B cell (primary cell): ENCODE results near the gene CEMIP2. TPM values are rescaled to one million over a fixed set of nuclear protein-coding genes. Genes with fewer than 3 reads are reported as not detected.

Source experiments
- ATAC-seq: fragments of 200-7000 bp; cut with Tn5 transposase; one replicate; pipeline ENCODE4 v1.10.0; 2021; ENCODE audit warnings: low read depth, mild to moderate bottlenecking, moderate number of reproducible peaks, moderate library complexity
- CTCF ChIA-PET: fragments of 350-600 bp; sonication (Branson Sonifier 250); formaldehyde crosslinking; loops from one replicate; lab custom pipeline; 2021; ENCODE audit warnings: antibody characterized with exemption, inconsistent platforms; lab: Charles Lee
- POLR2A ChIA-PET: fragments of 350-600 bp; sonication (Branson Sonifier 250); formaldehyde crosslinking; loops from one replicate; lab custom pipeline; 2021; ENCODE audit warnings: antibody characterized with exemption; lab: Charles Lee
- DNase-seq: peaks from one replicate; pipeline ENCODE4 v3.0.0; 2013
- H2AFZ ChIP-seq: 2 replicates; pipeline ENCODE4 v1.6.1; 2012; ENCODE audit warnings: mild to moderate bottlenecking, low read depth, low read length; ENCODE audit not compliant: insufficient read depth, poor library complexity, severe bottlenecking
- H3K27ac ChIP-seq, 2 donors: 1 replicate in 1 of 2; 2 replicates in 1 of 2; pipeline ENCODE4 v1.5.1; 2012 to 2013; ENCODE audit warnings: low read length in 2 of 2, mild to moderate bottlenecking in 2 of 2, moderate library complexity in 1 of 2
- H3K27me3 ChIP-seq, 4 experiments: fragments of 200-600 bp in 1 of 4; sonication (generic) in 1 of 4; replicated peaks in 1 of 4; 1 replicate in 2 of 4; 2 replicates in 2 of 4; pipeline versions ENCODE4 v1.6.1 to v1.7.0; 2013 to 2016; ENCODE audit warnings: low read length in 3 of 4, mild to moderate bottlenecking in 2 of 4, mixed read lengths in 1 of 4, moderate library complexity in 1 of 4; ENCODE audit not compliant: insufficient read depth in 4 of 4, control insufficient read depth in 3 of 4; ENCODE audit errors: control extremely low read depth in 1 of 4
- H3K36me3 ChIP-seq, 2 experiments: replicated peaks in 1 of 2; 1 replicate in 1 of 2; 2 replicates in 1 of 2; pipeline versions ENCODE4 v1.6.1 to v1.7.1; 2013; ENCODE audit warnings: low read length in 1 of 2; ENCODE audit not compliant: insufficient read depth in 2 of 2, control insufficient read depth in 1 of 2; ENCODE audit errors: control extremely low read depth in 1 of 2, extremely low read depth in 1 of 2
- H3K4me1 ChIP-seq, 2 donors: fragments of 200-600 bp in 1 of 2; sonication (generic) in 1 of 2; 1 replicate in 1 of 2; 2 replicates in 1 of 2; pipeline versions ENCODE4 v1.5.1 to v1.6.1; 2013 to 2017; ENCODE audit warnings: low read length in 2 of 2; ENCODE audit not compliant: control insufficient read depth in 2 of 2, insufficient read depth in 2 of 2
- H3K4me2 ChIP-seq: replicated peaks from 2 replicates; pipeline ENCODE3; 2012; ENCODE audit warnings: mild to moderate bottlenecking, low read depth, low read length; ENCODE audit not compliant: poor library complexity, severe bottlenecking
- H3K4me3 ChIP-seq, 5 experiments: fragments of 200-600 bp in 1 of 5; sonication (generic) in 1 of 5; 1 replicate in 3 of 5; 2 replicates in 2 of 5; pipeline versions ENCODE4 v1.5.1 to v1.7.0; 2011 to 2016; ENCODE audit warnings: low read length in 4 of 5, mild to moderate bottlenecking in 4 of 5, low read depth in 2 of 5, control low read depth in 1 of 5, moderate library complexity in 1 of 5; ENCODE audit not compliant: insufficient read depth in 1 of 5; ENCODE audit errors: control extremely low read depth in 1 of 5, extremely low read depth in 1 of 5
- H3K79me2 ChIP-seq: fragments of 200-600 bp; sonication (generic); one replicate; pipeline ENCODE4 v1.6.0; 2016; ENCODE audit warnings: low read length; ENCODE audit not compliant: control insufficient read depth, insufficient read depth
- H3K9ac ChIP-seq: fragments of 200-600 bp; sonication (generic); 2 replicates; pipeline ENCODE4 v1.6.1; 2017; ENCODE audit warnings: mild to moderate bottlenecking, low read length, moderate library complexity
- H3K9me3 ChIP-seq, 3 donors: one replicate each; pipeline versions ENCODE4 v1.6.1 to v1.7.1; 2013; ENCODE audit warnings: low read length in 2 of 3; ENCODE audit not compliant: control insufficient read depth in 2 of 3, insufficient read depth in 1 of 3; ENCODE audit errors: control extremely low read depth in 1 of 3
- H4K20me1 ChIP-seq: 2 replicates; pipeline ENCODE4 v1.6.0; 2012; ENCODE audit warnings: mild to moderate bottlenecking, low read length; ENCODE audit not compliant: insufficient read depth, control insufficient read depth, poor library complexity, severe bottlenecking
- H3K27ac Mint-ChIP-seq: one replicate; pipeline ENCODE4 v1.8.0; 2021; ENCODE audit warnings: mixed read lengths
- H3K27me3 Mint-ChIP-seq: one replicate; pipeline ENCODE4 v1.8.0; 2021; ENCODE audit warnings: mixed read lengths
- H3K4me1 Mint-ChIP-seq: one replicate; pipeline ENCODE4 v1.8.0; 2021; ENCODE audit warnings: mixed read lengths
- H3K4me3 Mint-ChIP-seq: one replicate; pipeline ENCODE4 v1.8.0; 2021; ENCODE audit warnings: mixed read lengths
- H3K9me3 Mint-ChIP-seq: one replicate; pipeline ENCODE4 v1.8.0; 2022; ENCODE audit warnings: mixed read lengths; ENCODE audit not compliant: insufficient read depth
- EZH2 ChIP-seq: IDR thresholded peaks from 2 replicates; pipeline ENCODE4 v1.6.1; 2012; ENCODE audit warnings: borderline replicate concordance, low read depth, mild to moderate bottlenecking, moderate library complexity, low read length; ENCODE audit not compliant: insufficient read depth, poor library complexity, severe bottlenecking
- WGBS: methylation state at CpG from one replicate; pipeline ENCODE4 v1.1.5; 2013; ENCODE audit warnings: missing lambda C conversion rate; ENCODE audit not compliant: insufficient coverage; 5-methylcytosine and 5-hydroxymethylcytosine counted together
- intact Hi-C: fragments of 100-400 bp; cut with micrococcal nuclease; formaldehyde crosslinking; loops from one replicate; pipeline ENCODE4 v1.10.0; 2022
- polyA plus RNA-seq: library from polyadenylated mRNA; depleted of rRNA; stranded (reverse); fragments of >200 nt; gene quantifications from 2 replicates; pipeline ENCODE4 v1.2.3, GENCODE V29; 2012
- total RNA-seq, 2 donors: library from RNA; stranded (reverse); fragments of 120-200 nt in 1 of 2; gene quantifications; 1 replicate in 1 of 2; 2 replicates in 1 of 2; pipeline versions ENCODE4 v1.2.3 to v1.2.4, GENCODE V29; 2013 to 2022
- TF ChIP-seq, protein P1 (sequence below): fragments of 200-600 bp; IDR thresholded peaks from one replicate; pipeline ENCODE4 v1.8.0; 2022; ENCODE audit warnings: antibody characterized with exemption, mild to moderate bottlenecking

CEMIP2 gene
- total and polyA plus RNA-seq, 2 donors (not counting 1 experiment from before 2014, with no cell fraction given) = 35.4 to 90.6 TPM

DNA sequence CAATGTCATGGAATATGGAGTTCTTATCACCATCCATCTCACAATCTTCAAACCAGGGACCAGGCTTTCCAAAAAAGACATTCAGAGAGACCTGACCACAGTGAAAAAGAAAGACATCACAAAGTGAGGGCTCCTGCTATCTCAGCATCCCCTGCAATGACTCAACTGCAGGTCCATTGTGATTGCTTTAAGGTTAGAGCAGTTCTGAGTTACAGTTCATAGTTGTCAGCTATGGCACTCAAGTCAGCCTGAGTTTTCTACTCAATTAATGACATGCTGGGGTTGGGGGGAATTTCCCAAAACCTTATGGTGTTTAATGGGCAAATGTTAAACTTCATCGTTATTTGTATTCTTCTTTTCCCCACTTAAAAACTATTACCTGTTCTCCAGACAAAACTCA, 58.9 kb downstream of the CEMIP2 start:
- ATAC-seq (no peak), DNase-seq (no peak)
- H4K20me1 ChIP-seq = no peaks in the 10 kb centered on the region
- H2AFZ ChIP-seq = no peak overlapping the region
- no peaks in the 10 kb centered on the region for H3K27me3 ChIP-seq
- no peak overlapping the region for H3K27ac ChIP-seq
- TF ChIP-seq EZH2 = no peak
- TF ChIP-seq, protein P1, sequence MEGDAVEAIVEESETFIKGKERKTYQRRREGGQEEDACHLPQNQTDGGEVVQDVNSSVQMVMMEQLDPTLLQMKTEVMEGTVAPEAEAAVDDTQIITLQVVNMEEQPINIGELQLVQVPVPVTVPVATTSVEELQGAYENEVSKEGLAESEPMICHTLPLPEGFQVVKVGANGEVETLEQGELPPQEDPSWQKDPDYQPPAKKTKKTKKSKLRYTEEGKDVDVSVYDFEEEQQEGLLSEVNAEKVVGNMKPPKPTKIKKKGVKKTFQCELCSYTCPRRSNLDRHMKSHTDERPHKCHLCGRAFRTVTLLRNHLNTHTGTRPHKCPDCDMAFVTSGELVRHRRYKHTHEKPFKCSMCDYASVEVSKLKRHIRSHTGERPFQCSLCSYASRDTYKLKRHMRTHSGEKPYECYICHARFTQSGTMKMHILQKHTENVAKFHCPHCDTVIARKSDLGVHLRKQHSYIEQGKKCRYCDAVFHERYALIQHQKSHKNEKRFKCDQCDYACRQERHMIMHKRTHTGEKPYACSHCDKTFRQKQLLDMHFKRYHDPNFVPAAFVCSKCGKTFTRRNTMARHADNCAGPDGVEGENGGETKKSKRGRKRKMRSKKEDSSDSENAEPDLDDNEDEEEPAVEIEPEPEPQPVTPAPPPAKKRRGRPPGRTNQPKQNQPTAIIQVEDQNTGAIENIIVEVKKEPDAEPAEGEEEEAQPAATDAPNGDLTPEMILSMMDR = no peak
- H3K4me1 ChIP-seq = no peaks in the 10 kb centered on the region
- Mint-ChIP-seq H3K27me3 (no peaks in the 10 kb centered on the region), H3K4me1 (no peaks in the 10 kb centered on the region), H3K4me3 (no peak overlapping the region), H3K9me3 (no peaks in the 10 kb centered on the region), H3K27ac (no peak overlapping the region)
- H3K9ac ChIP-seq = no peak overlapping the region
- H3K4me2 ChIP-seq = no peak overlapping the region
- no peaks in the 10 kb centered on the region for H3K9me3 ChIP-seq
- peaks cover 22 to 62% of the 10 kb centered on the region in 2 experiments for H3K36me3 ChIP-seq
- ChIA-PET POLR2A (no interaction called here), CTCF (interaction anchor here (1.3 to 1.4 kb wide), 2 partner anchors 8 to 108 kb away, joined by 3 to 4 read pairs; no protein-coding TSS in a partner anchor)
- H3K79me2 ChIP-seq = no peaks in the 10 kb centered on the region
- no peak overlapping the region for H3K4me3 ChIP-seq
- intact Hi-C loops = no loop called here
- WGBS = no CpG with 5 or more reads among the region's 1 CpG

DNA sequence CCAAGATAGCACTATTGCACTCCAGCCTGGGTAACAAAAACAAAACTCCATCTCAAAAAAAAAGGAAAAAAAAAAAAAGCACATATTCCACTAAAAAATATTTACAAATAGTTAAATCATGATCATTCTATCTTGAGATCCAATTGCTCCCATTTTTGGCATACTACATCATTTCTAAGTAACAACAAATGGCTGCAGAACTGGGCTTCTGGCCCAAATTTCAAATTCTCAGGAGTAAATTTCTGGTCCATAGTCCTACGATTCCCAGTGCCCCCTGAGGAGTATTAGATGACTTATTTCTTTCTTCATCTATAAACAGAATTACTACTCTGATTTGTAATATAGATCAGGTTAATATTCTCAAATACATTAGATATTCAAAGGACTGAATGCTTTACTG, 62.1 kb downstream of the CEMIP2 start:
- no CpG with 5 or more reads among the region's 1 CpG for WGBS
- Mint-ChIP-seq H3K9me3 (no peaks in the 10 kb centered on the region), H3K27me3 (no peaks in the 10 kb centered on the region), H3K4me1 (no peaks in the 10 kb centered on the region), H3K27ac (no peak overlapping the region), H3K4me3 (no peak overlapping the region)
- Histone ChIP-seq H3K36me3 (peaks cover 14 to 67% of the 10 kb centered on the region in 2 experiments), H3K9ac (no peak overlapping the region), H3K27me3 (no peaks in the 10 kb centered on the region), H3K27ac (no peak overlapping the region), H4K20me1 (no peaks in the 10 kb centered on the region), H2AFZ (no peak overlapping the region), H3K4me2 (no peak overlapping the region), H3K79me2 (no peaks in the 10 kb centered on the region), H3K9me3 (no peaks in the 10 kb centered on the region), H3K4me1 (no peaks in the 10 kb centered on the region), H3K4me3 (no peak overlapping the region)
- CTCF ChIA-PET = interaction anchor here (1.8 kb wide), 1 partner anchor 10 kb away, joined by 7 read pairs; no protein-coding TSS in a partner anchor
- intact Hi-C loops = no loop called here
- POLR2A ChIA-PET = no interaction called here
- ATAC-seq (no peak), DNase-seq (no peak)
- TF ChIP-seq, protein P1 = no peak
- no peak for TF ChIP-seq EZH2
